ENCODE data around the gene DAPK1.
A peak's percentile ranks its signal among the peaks of the same experiment; 100 is the strongest.
"Not testable (repeated sequence)": the region's sequence is repeated elsewhere in the genome, so short reads cannot be mapped to it uniquely, and the experiment has no call there.

The DAPK1 gene

DNA sequence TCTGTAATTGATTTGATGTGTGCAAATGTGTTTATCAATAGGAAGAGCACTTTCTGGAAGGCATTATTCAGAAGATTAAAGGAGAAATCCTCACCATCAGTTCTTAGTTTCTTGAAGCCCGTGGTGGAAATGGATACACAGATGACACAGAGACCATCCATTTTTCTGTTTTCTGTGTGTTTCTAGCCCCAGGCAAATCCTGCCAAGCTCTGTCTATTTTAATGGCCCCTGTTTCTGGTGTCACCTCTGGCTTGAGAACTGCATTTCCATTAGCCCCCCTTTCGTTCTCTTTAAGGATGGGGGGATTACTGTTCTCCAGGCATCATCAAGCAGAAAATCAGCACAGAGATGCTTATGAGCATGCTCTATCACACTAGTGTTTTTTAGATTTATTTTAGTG, 37.3 kb downstream of the DAPK1 start:
- ATAC-seq (no peak), DNase-seq (no peak)
- no peaks in the 10 kb centered on the region for H3K9me3 Mint-ChIP-seq
- no peaks in the 10 kb centered on the region for H3K36me3 Mint-ChIP-seq (ENCODE audit: low read depth)
- peak overlapping the region; percentile 27 for H3K27ac Mint-ChIP-seq
- H3K4me3 Mint-ChIP-seq: no peak overlapping the region
- peaks cover 3% of the 10 kb centered on the region for H3K27me3 Mint-ChIP-seq
- H3K4me1 Mint-ChIP-seq: peaks cover 12% of the 10 kb centered on the region

DNA sequence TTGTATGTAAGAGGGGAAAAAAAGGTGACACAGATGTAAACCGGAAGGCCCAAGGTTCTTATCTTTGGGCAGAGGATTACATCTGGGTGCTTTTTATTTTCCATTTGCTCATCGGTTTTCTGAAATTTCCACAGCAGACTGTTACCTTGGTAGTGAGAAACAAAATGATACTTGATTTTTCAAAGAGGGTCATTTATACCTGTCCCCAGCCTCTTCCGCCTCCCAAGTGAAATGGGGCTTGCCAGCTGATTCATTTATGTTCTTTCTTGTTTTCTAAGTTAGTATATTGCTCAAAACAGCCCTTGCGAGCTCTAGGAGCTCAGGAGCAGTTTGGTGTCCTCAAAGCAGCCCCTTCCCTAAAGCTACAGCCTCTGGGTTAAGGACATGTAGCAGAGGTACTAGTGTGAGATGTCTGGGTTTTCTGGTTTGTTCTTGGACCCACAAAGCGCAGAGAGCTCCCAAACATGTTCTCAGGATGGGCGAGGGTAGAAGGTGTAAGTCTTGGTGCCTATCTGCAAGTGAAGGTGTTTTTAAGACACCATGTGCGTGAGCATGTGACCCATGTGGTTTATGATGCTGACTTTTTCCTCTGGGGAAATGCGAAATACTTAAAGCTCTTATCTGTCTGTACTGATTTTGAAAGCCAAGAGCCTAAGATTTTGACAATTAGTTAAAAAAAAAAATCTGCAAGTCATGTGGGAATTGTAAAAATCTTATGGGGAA, 38.3 kb downstream of the DAPK1 start:
- peak; percentile 7 for DNase-seq
- Mint-ChIP-seq H3K36me3 (ENCODE audit: low read depth) (no peaks in the 10 kb centered on the region), H3K9me3 (no peaks in the 10 kb centered on the region), H3K27ac (peak overlapping the region; percentile 83), H3K4me3 (no peak overlapping the region), H3K4me1 (peaks cover 12% of the 10 kb centered on the region), H3K27me3 (peaks cover 3% of the 10 kb centered on the region)
- ATAC-seq: peak; percentile 80

DNA sequence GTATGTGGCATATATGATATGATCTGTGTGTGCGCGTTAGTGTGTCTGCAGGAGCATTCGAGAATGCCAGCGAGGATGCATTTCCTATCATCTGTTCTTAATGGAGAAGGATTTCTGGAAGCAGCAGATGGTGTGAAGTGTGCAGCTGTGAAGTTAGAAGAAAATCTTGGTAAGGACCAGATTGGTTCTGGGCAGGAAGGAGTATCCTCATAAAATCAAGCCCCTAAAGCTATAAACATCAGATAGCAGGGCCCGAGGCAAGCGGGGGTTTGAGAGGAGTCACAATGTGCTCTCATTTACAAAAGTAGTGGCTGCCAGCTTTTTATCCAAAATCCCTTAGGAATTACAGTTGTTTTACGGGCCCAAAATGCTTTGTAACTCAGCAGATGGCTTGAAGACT, 40.0 kb downstream of the DAPK1 start:
- H3K4me3 Mint-ChIP-seq: no peak overlapping the region
- peaks cover 12% of the 10 kb centered on the region for H3K4me1 Mint-ChIP-seq
- peaks cover 3% of the 10 kb centered on the region for H3K27me3 Mint-ChIP-seq
- H3K36me3 Mint-ChIP-seq (ENCODE audit: low read depth): no peaks in the 10 kb centered on the region
- H3K9me3 Mint-ChIP-seq: no peaks in the 10 kb centered on the region
- H3K27ac Mint-ChIP-seq: no peak overlapping the region
- no peak for DNase-seq
- no peak for ATAC-seq

DNA sequence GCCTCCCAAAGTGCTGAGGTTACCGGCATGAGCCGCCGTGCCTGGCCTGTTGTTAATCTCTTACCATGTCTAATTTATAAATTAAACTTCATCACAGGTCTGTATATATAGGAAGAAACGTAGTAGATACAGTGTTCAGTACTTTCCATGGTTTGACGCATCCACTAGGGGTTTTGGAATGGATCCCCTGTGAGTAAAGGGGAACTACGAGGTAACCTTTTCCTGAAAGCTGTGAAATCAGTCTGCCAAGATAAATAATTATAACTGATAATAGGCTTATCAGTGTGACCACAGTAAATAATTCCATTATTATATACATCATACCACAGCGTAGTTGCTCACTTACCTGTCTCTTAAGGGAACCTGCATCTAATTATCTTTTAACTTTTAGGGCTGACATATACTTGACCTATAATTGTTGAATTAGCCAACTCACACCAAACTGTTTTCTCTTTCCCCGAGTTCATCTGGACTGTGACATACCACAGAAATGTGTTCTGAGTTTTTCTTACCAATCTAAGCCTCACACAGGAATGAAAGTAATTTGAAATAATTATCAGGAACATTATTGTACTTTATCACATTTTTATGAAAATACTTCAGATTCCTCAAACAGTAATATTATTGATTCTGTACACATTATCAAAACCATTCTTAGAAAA, 42.9 kb downstream of the DAPK1 start:
- Mint-ChIP-seq H3K27me3 (peaks cover 3% of the 10 kb centered on the region), H3K36me3 (ENCODE audit: low read depth) (no peaks in the 10 kb centered on the region), H3K4me3 (no peak overlapping the region), H3K27ac (no peak overlapping the region), H3K4me1 (peaks cover 7% of the 10 kb centered on the region), H3K9me3 (no peaks in the 10 kb centered on the region)
- ATAC-seq (no peak), DNase-seq (no peak)

- H3K4me3 Mint-ChIP-seq: no peak overlapping the region
- ATAC-seq (no peak), DNase-seq (no peak)
- H3K4me1 Mint-ChIP-seq: no peaks in the 10 kb centered on the region
- no peaks in the 10 kb centered on the region for H3K36me3 Mint-ChIP-seq (ENCODE audit: low read depth)
- peaks cover 3% of the 10 kb centered on the region for H3K27me3 Mint-ChIP-seq
- no peak overlapping the region for H3K27ac Mint-ChIP-seq
- H3K9me3 Mint-ChIP-seq: no peaks in the 10 kb centered on the region
Measured at GRCh38 chr9:87541663-87542062, 44.0 kb downstream of the DAPK1 start.

DNA sequence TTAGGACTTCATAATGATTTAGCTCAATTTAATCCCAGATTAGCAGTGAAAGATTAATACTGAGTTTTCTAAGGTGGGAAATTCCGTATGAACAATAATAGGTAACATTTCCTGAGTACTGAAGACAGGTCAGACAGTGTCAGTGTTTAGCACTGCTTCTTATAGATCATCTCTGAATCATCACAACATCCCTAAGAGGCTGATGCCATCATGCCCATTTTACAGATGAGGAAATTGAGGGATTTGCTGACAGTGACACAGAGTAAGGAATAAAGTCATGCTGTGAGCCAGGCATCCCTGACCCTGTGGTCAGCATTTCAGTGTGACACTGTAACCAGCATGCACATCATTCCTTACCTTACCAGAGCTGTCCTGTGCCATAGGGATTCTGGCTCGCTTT, 44.5 kb downstream of the DAPK1 start:
- DNase-seq: no peak
- Mint-ChIP-seq H3K36me3 (ENCODE audit: low read depth) (no peaks in the 10 kb centered on the region), H3K27me3 (peaks cover 3% of the 10 kb centered on the region), H3K9me3 (no peaks in the 10 kb centered on the region), H3K4me3 (no peak overlapping the region), H3K4me1 (no peaks in the 10 kb centered on the region), H3K27ac (no peak overlapping the region)
- no peak for ATAC-seq

DNA sequence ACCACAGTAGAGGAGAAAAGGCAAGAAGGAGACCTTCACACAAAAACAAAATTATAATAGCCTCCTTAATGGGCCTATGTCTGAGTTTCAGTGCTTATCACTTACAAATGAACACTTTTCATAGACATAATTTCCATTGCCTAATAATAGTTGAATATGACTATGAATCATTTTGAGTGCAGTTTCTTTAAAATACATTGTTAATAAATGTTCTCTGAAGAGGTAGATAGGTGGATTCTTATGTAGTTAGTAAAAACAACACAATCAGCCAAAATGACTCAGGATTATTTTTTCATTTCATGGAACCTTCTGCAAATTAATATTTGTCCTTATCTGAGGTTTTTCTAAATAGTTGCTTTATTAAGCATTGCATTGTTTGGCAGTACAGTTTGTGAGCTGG, 45.6 kb downstream of the DAPK1 start:
- H3K9me3 Mint-ChIP-seq: no peaks in the 10 kb centered on the region
- ATAC-seq (no peak), DNase-seq (no peak)
- no peaks in the 10 kb centered on the region for H3K36me3 Mint-ChIP-seq (ENCODE audit: low read depth)
- no peaks in the 10 kb centered on the region for H3K4me1 Mint-ChIP-seq
- H3K4me3 Mint-ChIP-seq: no peak overlapping the region
- H3K27me3 Mint-ChIP-seq: peaks cover 2% of the 10 kb centered on the region
- no peak overlapping the region for H3K27ac Mint-ChIP-seq

- DNase-seq (no peak), ATAC-seq (no peak)
- Mint-ChIP-seq H3K36me3 (ENCODE audit: low read depth) (no peaks in the 10 kb centered on the region), H3K4me3 (no peak overlapping the region), H3K27me3 (peaks cover 7% of the 10 kb centered on the region), H3K9me3 (no peaks in the 10 kb centered on the region), H3K27ac (no peak overlapping the region), H3K4me1 (no peaks in the 10 kb centered on the region)
Measured at GRCh38 chr9:87545858-87546257, 48.2 kb downstream of the DAPK1 start.

DNA sequence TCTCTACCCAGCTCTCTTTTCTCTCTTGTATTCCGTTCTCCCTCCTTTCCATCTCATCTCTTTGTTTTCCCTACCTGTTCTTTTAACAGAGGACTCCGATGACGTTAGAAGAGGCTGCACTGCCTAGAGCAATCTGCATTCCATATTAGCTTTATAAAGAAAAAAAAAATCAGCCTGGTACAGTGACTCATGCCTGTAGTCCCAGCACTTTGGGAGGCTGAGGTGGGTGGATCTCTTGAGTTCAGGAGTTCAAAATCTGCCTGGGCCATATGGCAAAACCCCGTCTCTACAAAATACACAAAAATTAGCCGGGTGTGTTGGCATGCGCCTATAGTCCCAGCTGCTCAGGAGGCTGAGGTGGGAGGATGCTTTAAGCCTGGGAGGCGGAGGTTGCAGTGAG, 49.0 kb downstream of the DAPK1 start:
- H3K4me3 Mint-ChIP-seq: no peak overlapping the region
- H3K27ac Mint-ChIP-seq: no peak overlapping the region
- DNase-seq (no peak), ATAC-seq (no peak)
- no peaks in the 10 kb centered on the region for H3K9me3 Mint-ChIP-seq
- peaks cover 7% of the 10 kb centered on the region for H3K27me3 Mint-ChIP-seq
- no peaks in the 10 kb centered on the region for H3K4me1 Mint-ChIP-seq
- H3K36me3 Mint-ChIP-seq (ENCODE audit: low read depth): no peaks in the 10 kb centered on the region

DNA sequence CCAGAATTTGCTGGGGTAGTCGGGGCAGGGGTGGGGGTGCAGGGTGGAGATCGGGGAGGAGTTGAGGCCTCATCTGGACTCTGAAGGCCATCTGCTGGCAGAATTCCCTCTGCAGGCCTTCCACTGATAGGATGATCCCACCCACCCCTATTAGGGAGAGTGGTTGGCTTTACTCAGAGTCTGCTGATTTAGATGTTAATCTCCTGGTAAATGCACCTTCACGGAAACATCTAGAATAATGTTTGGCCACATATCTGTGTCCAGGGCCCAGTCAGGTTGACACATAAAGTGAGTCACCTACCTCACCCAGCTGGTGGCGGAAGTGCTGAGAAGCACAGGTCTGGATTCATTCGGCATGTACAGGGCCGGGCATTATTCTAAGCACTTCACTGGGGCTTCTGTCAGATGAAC, 50.0 kb downstream of the DAPK1 start:
- H3K4me1 Mint-ChIP-seq: no peaks in the 10 kb centered on the region
- H3K27ac Mint-ChIP-seq: no peak overlapping the region
- H3K9me3 Mint-ChIP-seq: no peaks in the 10 kb centered on the region

GRCh38 chr9:87548159-87548558, 50.5 kb downstream of the DAPK1 start:
- H3K4me1 Mint-ChIP-seq: no peaks in the 10 kb centered on the region
- no peak for ATAC-seq
- no peaks in the 10 kb centered on the region for H3K9me3 Mint-ChIP-seq

More for the DNA sequence above, 50.0 kb downstream of the DAPK1 start:
- DNase-seq (no peak), ATAC-seq (no peak)
- peaks cover 7% of the 10 kb centered on the region for H3K27me3 Mint-ChIP-seq
- no peak overlapping the region for H3K4me3 Mint-ChIP-seq
- H3K36me3 Mint-ChIP-seq (ENCODE audit: low read depth): no peaks in the 10 kb centered on the region

DNA sequence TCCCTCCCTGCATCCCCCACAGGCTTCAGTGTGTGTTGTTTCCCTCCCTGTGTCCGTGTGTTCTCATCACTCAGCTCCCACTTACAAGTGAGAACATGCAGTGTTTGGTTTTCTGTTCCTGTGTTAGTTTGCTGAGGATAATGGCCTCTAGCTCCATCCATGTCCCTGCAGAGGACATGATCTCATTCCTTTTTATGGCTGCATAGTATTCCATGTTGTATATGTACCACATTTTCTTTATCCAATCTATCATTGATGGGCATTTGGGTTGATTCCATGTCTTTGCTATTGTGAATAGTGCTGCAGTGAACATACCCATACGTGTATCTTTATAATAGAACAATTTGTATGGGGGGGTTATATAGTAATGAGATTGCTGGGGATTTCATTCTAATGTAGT, 51.4 kb downstream of the DAPK1 start:
- DNase-seq; H3K9me3 Mint-ChIP-seq; ATAC-seq; H3K27ac Mint-ChIP-seq; H3K27me3 Mint-ChIP-seq; H3K4me3 Mint-ChIP-seq; H3K36me3 Mint-ChIP-seq (ENCODE audit: low read depth); H3K4me1 Mint-ChIP-seq: not testable (repeated sequence)

More at GRCh38 chr9:87548159-87548558, 50.5 kb downstream of the DAPK1 start:
- H3K36me3 Mint-ChIP-seq (ENCODE audit: low read depth): no peaks in the 10 kb centered on the region
- peaks cover 7% of the 10 kb centered on the region for H3K27me3 Mint-ChIP-seq
- H3K27ac Mint-ChIP-seq: no peak overlapping the region
- no peak overlapping the region for H3K4me3 Mint-ChIP-seq
- DNase-seq: no peak

- Mint-ChIP-seq H3K9me3 (no peaks in the 10 kb centered on the region), H3K27ac (no peak overlapping the region), H3K4me1 (no peaks in the 10 kb centered on the region), H3K4me3 (no peak overlapping the region), H3K27me3 (peaks cover 7% of the 10 kb centered on the region), H3K36me3 (ENCODE audit: low read depth) (no peaks in the 10 kb centered on the region)
- no peak for ATAC-seq
- no peak for DNase-seq
Measured at GRCh38 chr9:87549791-87550190, 52.1 kb downstream of the DAPK1 start.

- no peak for DNase-seq
- Mint-ChIP-seq H3K27ac (no peak overlapping the region), H3K27me3 (peaks cover 7% of the 10 kb centered on the region), H3K9me3 (no peaks in the 10 kb centered on the region), H3K4me3 (no peak overlapping the region), H3K4me1 (no peaks in the 10 kb centered on the region), H3K36me3 (ENCODE audit: low read depth) (no peaks in the 10 kb centered on the region)
- no peak for ATAC-seq
Measured at GRCh38 chr9:87550253-87550954, 52.7 kb downstream of the DAPK1 start.

- H3K4me3 Mint-ChIP-seq: no peak overlapping the region
- no peaks in the 10 kb centered on the region for H3K36me3 Mint-ChIP-seq (ENCODE audit: low read depth)
- no peaks in the 10 kb centered on the region for H3K9me3 Mint-ChIP-seq
- DNase-seq: no peak
- peaks cover 12% of the 10 kb centered on the region for H3K27me3 Mint-ChIP-seq
- H3K4me1 Mint-ChIP-seq: no peaks in the 10 kb centered on the region
- H3K27ac Mint-ChIP-seq: no peak overlapping the region
- no peak for ATAC-seq
Measured at GRCh38 chr9:87551772-87552217, 54.1 kb downstream of the DAPK1 start.

Data from activated naive CD8-positive, alpha-beta T cell treated with anti-CD3 and anti-CD28 coated beads, Interleukin-2, amount 50 U/mL, for 24 hours (primary cell).